Vagina (tissue), 2 donors: ENCODE measurements around the gene ESYT2.

Source experiments
- POLR2A ChIP-seq, 2 donors: fragments of 450-650 bp; IDR thresholded peaks; one replicate each; pipeline ENCODE4 v1.6.1; 2017; ENCODE audit warnings: antibody characterized with exemption in 2 of 2, mild to moderate bottlenecking in 2 of 2, moderate library complexity in 2 of 2
- POLR2AphosphoS5 ChIP-seq, 2 donors: sonication (generic); formaldehyde crosslinking; IDR thresholded peaks; one replicate each; pipeline ENCODE4 v1.9.0; 2017; ENCODE audit warnings: antibody characterized with exemption in 2 of 2, mild to moderate bottlenecking in 2 of 2, low read depth in 1 of 2; ENCODE audit not compliant: insufficient read depth in 1 of 2
- TF ChIP-seq, protein P1 (sequence below), 3 experiments: fragments of 450-650 bp in 2 of 3; fragments of 200-600 bp in 1 of 3; sonication (generic) in 1 of 3; IDR thresholded peaks; one replicate each; pipeline ENCODE4 v1.5.1; 2017 to 2019; ENCODE audit warnings: antibody characterized with exemption in 3 of 3, mild to moderate bottlenecking in 2 of 3, moderate library complexity in 2 of 3

DNA sequence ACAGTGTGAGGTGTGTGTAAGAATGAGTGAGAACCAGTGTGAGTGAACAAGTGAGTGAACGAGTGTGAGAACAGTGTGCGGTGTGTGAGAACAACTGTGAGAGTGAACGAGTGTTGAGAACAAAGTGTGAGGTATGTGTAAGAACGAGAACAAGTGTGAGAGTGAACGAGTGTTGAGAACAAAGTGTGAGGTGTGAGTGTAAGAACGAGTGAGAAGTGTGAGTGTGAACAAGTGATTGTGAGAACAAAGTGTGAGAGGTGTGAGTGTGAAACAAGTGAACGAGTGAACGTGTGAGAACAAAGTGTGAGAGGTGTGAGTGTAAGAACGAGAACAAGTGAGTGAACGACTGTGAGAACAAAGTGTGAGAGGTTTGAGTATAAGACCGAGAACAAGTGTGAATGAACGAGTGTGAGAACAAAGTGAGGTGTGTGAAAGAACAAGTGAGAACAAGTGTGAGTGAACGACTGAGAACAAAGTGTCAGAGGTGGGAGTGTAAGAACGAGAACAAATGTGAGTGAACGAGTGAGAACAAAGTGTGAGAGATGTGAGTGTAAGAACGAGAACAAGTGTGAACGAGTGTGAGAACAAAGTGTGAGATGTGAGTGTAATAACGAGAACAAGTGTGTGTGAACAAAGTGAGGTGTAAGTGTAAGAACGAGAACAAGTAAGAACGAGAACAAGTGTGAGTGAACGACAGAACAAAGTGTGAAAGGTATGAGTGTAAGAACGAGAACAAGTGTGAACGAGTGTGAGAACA, 47.9 kb downstream of the ESYT2 start:
- TF ChIP-seq, protein P1, sequence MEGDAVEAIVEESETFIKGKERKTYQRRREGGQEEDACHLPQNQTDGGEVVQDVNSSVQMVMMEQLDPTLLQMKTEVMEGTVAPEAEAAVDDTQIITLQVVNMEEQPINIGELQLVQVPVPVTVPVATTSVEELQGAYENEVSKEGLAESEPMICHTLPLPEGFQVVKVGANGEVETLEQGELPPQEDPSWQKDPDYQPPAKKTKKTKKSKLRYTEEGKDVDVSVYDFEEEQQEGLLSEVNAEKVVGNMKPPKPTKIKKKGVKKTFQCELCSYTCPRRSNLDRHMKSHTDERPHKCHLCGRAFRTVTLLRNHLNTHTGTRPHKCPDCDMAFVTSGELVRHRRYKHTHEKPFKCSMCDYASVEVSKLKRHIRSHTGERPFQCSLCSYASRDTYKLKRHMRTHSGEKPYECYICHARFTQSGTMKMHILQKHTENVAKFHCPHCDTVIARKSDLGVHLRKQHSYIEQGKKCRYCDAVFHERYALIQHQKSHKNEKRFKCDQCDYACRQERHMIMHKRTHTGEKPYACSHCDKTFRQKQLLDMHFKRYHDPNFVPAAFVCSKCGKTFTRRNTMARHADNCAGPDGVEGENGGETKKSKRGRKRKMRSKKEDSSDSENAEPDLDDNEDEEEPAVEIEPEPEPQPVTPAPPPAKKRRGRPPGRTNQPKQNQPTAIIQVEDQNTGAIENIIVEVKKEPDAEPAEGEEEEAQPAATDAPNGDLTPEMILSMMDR (IDR thresholded peaks at IDR 0.05), result no peak
- TF ChIP-seq POLR2AphosphoS5 (IDR thresholded peaks at IDR 0.05; ENCODE audit: insufficient read depth in 1 of 2, low read depth in 1 of 2) (no peak), POLR2A (IDR thresholded peaks at IDR 0.05) (no peak)
